ENCODE measurements around the gene NEDD8.

NEDD8 gene

GRCh38 chr14:24212924-24213865 is 19.0 kb downstream of the NEDD8 start, which contains the start of gene CHMP4A:
TSS of gene CHMP4A (minus strand) at chr14:24213488. CDS start at chr14:24213439, 49 bp downstream.
- CTCF ChIA-PET = interaction anchor here (0.6 to 1.6 kb wide), 8 partner anchors 9 to 161 kb away, joined by 3 to 4 read pairs (median 3); partner anchors contain the start of gene IRF9
- H3K36me3 ChIP-seq (ENCODE audit: control insufficient read depth in 2 of 2, insufficient read depth in 1 of 2, low read length in 2 of 2) = peaks cover 16 to 55% of the 10 kb centered on the region in 2 experiments
- H3K4me1 ChIP-seq (ENCODE audit: control insufficient read depth, insufficient read depth, low read length) = no peaks in the 10 kb centered on the region
- POLR2A ChIA-PET = interaction anchor here (0.6 to 4.3 kb wide), 22 partner anchors 8 to 1992 kb away, joined by 3 to 43 read pairs (median 5); partner anchors contain the start of genes DCAF11, EMC9, IPO4 and IRF9
- peak within 1 kb of the TSS; percentile 94 for H3K27ac ChIP-seq (ENCODE audit: extremely low read depth, low read depth, low read length)
- no peaks in the 10 kb centered on the region for H3K9me3 ChIP-seq (ENCODE audit: control insufficient read depth, insufficient read depth, low read depth, low read length)
- peak within 1 kb of the TSS; percentile 91 for H3K4me3 ChIP-seq (ENCODE audit: low read depth, low read length)
- TF ChIP-seq IKZF3 (tag by site-specific recombination; IDR thresholded peaks at IDR 0.05) (peak; percentile 76), ZNF660 (tag by site-specific recombination; IDR thresholded peaks at IDR 0.05) (no peak), ZBTB7A (tag by site-specific recombination; IDR thresholded peaks at IDR 0.05; ENCODE audit: low read depth) (peak; percentile 32; the same call in 1 of the 2 replicates), ZSCAN5A (tag by site-specific recombination; IDR thresholded peaks at IDR 0.05) (peak; percentile 82; the same call in 1 of the 2 replicates), ZFHX2 (tag by site-specific recombination; conservative IDR thresholded peaks at IDR 0.05) (peak; percentile 37; the same call in 1 of the 2 replicates), ZNF610 (tag by site-specific recombination; IDR thresholded peaks at IDR 0.05; ENCODE audit: borderline replicate concordance) (0 out of 2 replicates have a peak, but pooled peaks have one; percentile 14), ZNF341 (tag by site-specific recombination; IDR thresholded peaks at IDR 0.05; ENCODE audit: low read depth) (peak; percentile 75), ZNF398 (tag by site-specific recombination; IDR thresholded peaks at IDR 0.05) (peak; percentile 68), PBX3 (CRISPR knock-in tag; IDR thresholded peaks at IDR 0.05) (0 out of 2 replicates have a peak, but pooled peaks have one; percentile 45), ZNF639 (tag by site-specific recombination; IDR thresholded peaks at IDR 0.05) (peak; percentile 73), YY1 (tag by site-specific recombination; IDR thresholded peaks at IDR 0.05) (peak; percentile 71), ZNF2 (tag by site-specific recombination; IDR thresholded peaks at IDR 0.05) (peak; percentile 90), KLF10 (tag by site-specific recombination; IDR thresholded peaks at IDR 0.05) (peak; percentile 54; the same call in 1 of the 2 replicates), HIC1 (tag by site-specific recombination; IDR thresholded peaks at IDR 0.05) (no peak), ZNF549 (tag by site-specific recombination; IDR thresholded peaks at IDR 0.05) (no peak), GLIS2 (tag by site-specific recombination; IDR thresholded peaks at IDR 0.05) (peak; percentile 88), ZEB2 (tag by site-specific recombination; IDR thresholded peaks at IDR 0.05) (peak; percentile 76; the same call in 1 of the 2 replicates), GLI4 (tag by site-specific recombination; IDR thresholded peaks at IDR 0.05) (no peak), ZNF266 (tag by site-specific recombination; IDR thresholded peaks at IDR 0.05; ENCODE audit: low read depth) (no peak), INSM2 (tag by site-specific recombination; IDR thresholded peaks at IDR 0.05) (peak; percentile 26; the same call in 1 of the 2 replicates), ZNF76 (tag by site-specific recombination; IDR thresholded peaks at IDR 0.05; ENCODE audit: borderline replicate concordance, low read depth) (peak; percentile 85), ZNF501 (tag by site-specific recombination; IDR thresholded peaks at IDR 0.05) (peak; percentile 91), PATZ1 (tag by site-specific recombination; IDR thresholded peaks at IDR 0.05) (peak; percentile 85)

All from HEK293 (cell line).